IPS-20b (cell line): ENCODE measurements around the gene PRKG1.

Source experiments
- H3K27ac ChIP-seq: one replicate; pipeline ENCODE4 v1.5.1; 2013; ENCODE audit warnings: low read length
- H3K27me3 ChIP-seq: 2 replicates; pipeline ENCODE4 v1.6.1; 2013; ENCODE audit warnings: mild to moderate bottlenecking, low read length, inconsistent platforms; ENCODE audit not compliant: insufficient read depth
- H3K36me3 ChIP-seq: 2 replicates; pipeline ENCODE4 v1.6.1; 2013; ENCODE audit warnings: low read depth, mild to moderate bottlenecking, inconsistent platforms, low read length, moderate library complexity; ENCODE audit not compliant: insufficient read depth
- H3K4me1 ChIP-seq: 2 replicates; pipeline ENCODE4 v1.6.1; 2013; ENCODE audit warnings: mild to moderate bottlenecking, control low read depth, inconsistent platforms, low read length, moderate library complexity; ENCODE audit not compliant: insufficient read depth
- H3K4me3 ChIP-seq: 2 replicates; pipeline ENCODE4 v1.5.1; 2013; ENCODE audit warnings: mild to moderate bottlenecking, low read length, inconsistent platforms
- H3K9ac ChIP-seq: 2 replicates; pipeline ENCODE4 v1.6.1; 2013; ENCODE audit warnings: low read depth, mild to moderate bottlenecking, inconsistent platforms, low read length, moderate library complexity
- H3K9me3 ChIP-seq: 2 replicates; pipeline ENCODE4 v1.6.1; 2013; ENCODE audit warnings: mild to moderate bottlenecking, low read depth, low read length, inconsistent platforms; ENCODE audit not compliant: insufficient read depth

The PRKG1 gene

DNA sequence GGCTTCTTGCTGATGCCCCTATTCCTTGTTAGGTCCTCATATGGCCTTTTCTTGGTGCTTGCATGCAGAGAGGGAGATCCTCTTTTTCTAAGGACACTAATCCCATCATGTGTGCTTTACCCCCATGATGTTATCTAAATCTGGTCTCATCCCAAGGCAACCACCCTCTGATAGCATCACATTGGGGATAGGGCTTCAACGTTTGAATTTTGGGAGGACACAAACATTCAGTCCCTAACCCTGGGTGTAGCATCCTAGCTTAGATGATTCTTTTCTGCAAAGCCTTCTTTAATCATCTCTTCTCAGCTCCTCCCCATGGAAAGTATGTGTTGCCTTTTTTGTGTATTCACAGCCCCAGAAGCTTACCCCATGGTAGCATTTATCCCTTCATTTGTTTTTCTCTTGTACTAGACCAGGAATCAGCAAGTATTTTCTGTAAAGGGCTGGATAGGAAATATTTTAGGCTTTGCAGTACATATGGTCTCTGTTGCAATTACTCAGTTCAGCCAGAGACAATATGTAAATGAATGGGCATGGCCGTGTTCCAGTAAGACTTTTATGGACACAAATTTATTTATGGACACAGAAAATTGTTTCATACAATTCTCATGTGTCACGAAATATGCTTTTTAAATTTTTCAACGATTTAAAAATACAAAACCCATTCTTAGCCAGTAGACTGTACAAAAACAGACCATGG lies 726.6 kb downstream of the PRKG1 start:
- no peaks in the 10 kb centered on the region for H3K27me3 ChIP-seq
- no peak overlapping the region for H3K4me3 ChIP-seq
- no peak overlapping the region for H3K27ac ChIP-seq
- no peak overlapping the region for H3K9ac ChIP-seq
- no peaks in the 10 kb centered on the region for H3K4me1 ChIP-seq
- no peaks in the 10 kb centered on the region for H3K9me3 ChIP-seq
- no peaks in the 10 kb centered on the region for H3K36me3 ChIP-seq

- no peaks in the 10 kb centered on the region for H3K9me3 ChIP-seq
- no peaks in the 10 kb centered on the region for H3K4me1 ChIP-seq
- no peak overlapping the region for H3K27ac ChIP-seq
Observed at GRCh38 chr10:51802030-51802429, 727.7 kb downstream of the PRKG1 start.

GRCh38 chr10:51804866-51805265 lies 730.6 kb downstream of the PRKG1 start:
- no peak overlapping the region for H3K27ac ChIP-seq
- no peaks in the 10 kb centered on the region for H3K4me1 ChIP-seq
- no peaks in the 10 kb centered on the region for H3K36me3 ChIP-seq
- no peaks in the 10 kb centered on the region for H3K9me3 ChIP-seq
- no peak overlapping the region for H3K4me3 ChIP-seq
- no peak overlapping the region for H3K9ac ChIP-seq
- no peaks in the 10 kb centered on the region for H3K27me3 ChIP-seq

More at GRCh38 chr10:51802030-51802429, 727.7 kb downstream of the PRKG1 start:
- no peak overlapping the region for H3K4me3 ChIP-seq
- no peaks in the 10 kb centered on the region for H3K36me3 ChIP-seq
- H3K27me3 ChIP-seq = no peaks in the 10 kb centered on the region
- H3K9ac ChIP-seq = no peak overlapping the region

GRCh38 chr10:51806079-51806835 lies 732.0 kb downstream of the PRKG1 start:
- Histone ChIP-seq H3K27me3 (no peaks in the 10 kb centered on the region), H3K9ac (no peak overlapping the region), H3K4me1 (no peaks in the 10 kb centered on the region), H3K27ac (no peak overlapping the region), H3K9me3 (no peaks in the 10 kb centered on the region), H3K36me3 (no peaks in the 10 kb centered on the region), H3K4me3 (no peak overlapping the region)

GRCh38 chr10:51808187-51808586 lies 733.9 kb downstream of the PRKG1 start:
- Histone ChIP-seq H3K9ac (no peak overlapping the region), H3K9me3 (no peaks in the 10 kb centered on the region), H3K27ac (no peak overlapping the region), H3K36me3 (no peaks in the 10 kb centered on the region), H3K27me3 (no peaks in the 10 kb centered on the region), H3K4me1 (no peaks in the 10 kb centered on the region), H3K4me3 (no peak overlapping the region)

- Histone ChIP-seq H3K9ac (peak overlapping the region; percentile 35; the same call in 1 of the 2 replicates), H3K27ac (no peak overlapping the region), H3K27me3 (no peaks in the 10 kb centered on the region), H3K9me3 (no peaks in the 10 kb centered on the region), H3K36me3 (no peaks in the 10 kb centered on the region), H3K4me3 (no peak overlapping the region), H3K4me1 (peaks cover 13% of the 10 kb centered on the region; the same call in 1 of the 2 replicates)
Observed at GRCh38 chr10:51815723-51816122, 741.4 kb downstream of the PRKG1 start.

- H3K36me3 ChIP-seq = no peaks in the 10 kb centered on the region
- H3K27ac ChIP-seq = no peak overlapping the region
- H3K4me3 ChIP-seq = no peak overlapping the region
- no peaks in the 10 kb centered on the region; the same call in 1 of the 2 replicates for H3K4me1 ChIP-seq
- no peaks in the 10 kb centered on the region for H3K9me3 ChIP-seq
- no peaks in the 10 kb centered on the region for H3K27me3 ChIP-seq
- H3K9ac ChIP-seq = no peak overlapping the region
Observed at GRCh38 chr10:51821045-51821444, 746.8 kb downstream of the PRKG1 start.

DNA sequence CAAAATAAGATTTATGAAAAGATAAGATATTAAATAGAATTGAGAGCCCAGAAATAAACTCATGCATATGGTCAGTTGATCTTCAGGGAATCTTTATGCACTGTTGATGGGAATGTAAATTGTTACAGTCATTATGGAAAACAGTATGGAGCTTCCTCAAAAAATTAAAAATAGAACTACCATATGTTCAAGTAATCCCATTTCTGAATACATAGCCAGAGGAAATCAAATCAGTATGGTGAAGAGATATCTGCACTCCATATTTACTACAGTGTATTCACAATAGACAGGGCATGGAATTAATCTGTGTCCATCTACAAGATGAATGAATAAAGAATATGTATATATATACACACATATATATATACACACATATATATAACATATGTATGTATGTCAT lies 747.5 kb downstream of the PRKG1 start:
- H3K36me3 ChIP-seq = no peaks in the 10 kb centered on the region
- H3K27me3 ChIP-seq = no peaks in the 10 kb centered on the region
- no peaks in the 10 kb centered on the region for H3K4me1 ChIP-seq
- no peak overlapping the region for H3K4me3 ChIP-seq
- H3K9ac ChIP-seq = no peak overlapping the region
- no peak overlapping the region for H3K27ac ChIP-seq
- no peaks in the 10 kb centered on the region for H3K9me3 ChIP-seq

DNA sequence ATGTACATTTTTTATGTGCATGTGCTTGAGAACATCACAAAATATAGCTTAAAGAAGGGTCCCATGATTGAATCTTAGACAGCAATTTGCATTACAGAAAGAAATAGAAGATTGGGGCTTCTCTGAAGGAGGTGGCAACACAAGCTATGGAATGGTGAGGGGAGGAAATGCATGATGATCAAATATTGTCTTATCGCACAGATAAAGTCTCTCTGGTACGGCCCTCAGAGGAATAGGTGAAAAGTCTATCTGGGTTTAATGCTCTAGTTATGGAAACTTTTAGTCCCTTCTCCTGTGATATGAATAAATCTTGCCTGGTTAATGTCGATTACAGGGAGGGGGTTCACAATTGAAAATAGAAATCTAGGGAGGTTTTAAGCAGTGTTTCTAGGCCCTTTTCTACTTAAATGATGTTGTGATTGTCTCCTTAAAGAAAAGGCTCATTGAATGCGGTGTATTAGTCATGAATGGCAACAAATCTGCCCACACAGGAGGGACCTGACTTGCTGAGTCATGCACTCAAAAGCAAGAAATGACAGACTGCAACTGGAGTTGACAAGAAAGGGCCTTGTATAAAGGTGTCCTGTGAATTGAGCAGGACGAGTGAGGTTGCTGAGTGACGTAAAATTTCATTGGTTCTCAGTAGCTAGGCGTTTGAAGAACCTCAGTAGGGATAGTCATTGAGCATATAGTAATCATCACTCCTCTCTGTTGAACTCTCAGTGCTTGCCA lies 758.5 kb downstream of the PRKG1 start:
- Histone ChIP-seq H3K9me3 (peaks cover 9% of the 10 kb centered on the region), H3K4me1 (peaks cover 6% of the 10 kb centered on the region; the same call in 1 of the 2 replicates), H3K36me3 (no peaks in the 10 kb centered on the region), H3K27ac (no peak overlapping the region), H3K9ac (no peak overlapping the region), H3K4me3 (no peak overlapping the region), H3K27me3 (no peaks in the 10 kb centered on the region)

- H3K9ac ChIP-seq = no peak overlapping the region
- peaks cover 9% of the 10 kb centered on the region for H3K9me3 ChIP-seq
- H3K27me3 ChIP-seq = no peaks in the 10 kb centered on the region
- peaks cover 21% of the 10 kb centered on the region for H3K4me1 ChIP-seq
- H3K36me3 ChIP-seq = no peaks in the 10 kb centered on the region
- H3K27ac ChIP-seq = no peak overlapping the region
- H3K4me3 ChIP-seq = no peak overlapping the region
Observed at GRCh38 chr10:51834548-51834947, 760.3 kb downstream of the PRKG1 start.

DNA sequence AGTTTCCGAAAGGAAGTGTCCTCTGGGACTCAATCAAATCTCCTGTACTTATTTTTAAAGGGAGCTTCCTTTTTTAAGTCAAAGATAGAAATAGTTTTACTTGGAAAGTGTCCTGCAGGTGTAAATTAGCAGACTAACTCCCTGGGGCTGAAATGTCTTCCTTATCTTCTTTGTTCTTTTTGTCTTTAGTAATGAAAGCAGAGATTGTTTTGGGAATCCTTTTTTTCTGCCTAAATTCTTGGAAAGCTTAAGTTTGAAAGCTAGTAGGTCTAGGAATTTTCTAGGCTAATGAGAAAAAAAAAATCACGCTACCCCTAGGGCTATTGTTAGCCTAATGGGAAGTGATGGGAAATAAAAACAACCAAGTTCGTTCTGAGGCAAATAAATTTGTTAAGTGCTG lies 764.2 kb downstream of the PRKG1 start:
- peak overlapping the region; percentile 29; the same call in 1 of the 2 replicates for H3K4me3 ChIP-seq
- H3K9ac ChIP-seq = peak overlapping the region; percentile 22; the same call in 1 of the 2 replicates
- H3K36me3 ChIP-seq = no peaks in the 10 kb centered on the region
- H3K27ac ChIP-seq = peak overlapping the region; percentile 14
- peaks cover 9% of the 10 kb centered on the region for H3K9me3 ChIP-seq
- H3K4me1 ChIP-seq = peaks cover 24% of the 10 kb centered on the region
- no peaks in the 10 kb centered on the region for H3K27me3 ChIP-seq
